D341Med (cell line): ENCODE measurements around the gene KIZ.
"Not testable (repeated sequence)": the region's sequence is repeated elsewhere in the genome, so short reads cannot be mapped to it uniquely, and the experiment has no call there.

Experiments used
- DNase-seq: peaks from one replicate; pipeline ENCODE4 v3.0.0; 2012; ENCODE audit warnings: low spot score

KIZ gene

DNA sequence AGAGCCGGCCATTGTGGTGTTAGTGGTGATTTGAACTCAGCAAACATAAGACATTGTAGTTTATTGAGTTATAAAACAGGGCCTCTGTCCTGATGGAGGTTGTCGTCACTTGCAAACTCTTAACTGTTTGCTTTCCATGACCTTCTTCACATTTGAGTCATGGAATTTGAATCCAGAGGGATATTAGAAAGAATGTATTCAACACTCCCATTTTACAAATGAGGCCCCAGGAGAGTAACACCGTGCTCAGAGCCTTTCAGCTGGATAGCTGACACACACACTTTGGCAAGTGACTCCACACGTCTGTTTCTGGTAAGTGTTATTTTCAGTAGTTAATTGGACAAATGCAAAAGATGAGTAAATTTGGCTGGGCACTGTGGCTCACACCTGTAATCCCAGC, 104.8 kb downstream of the KIZ start:
- DNase-seq, result no peak

DNA sequence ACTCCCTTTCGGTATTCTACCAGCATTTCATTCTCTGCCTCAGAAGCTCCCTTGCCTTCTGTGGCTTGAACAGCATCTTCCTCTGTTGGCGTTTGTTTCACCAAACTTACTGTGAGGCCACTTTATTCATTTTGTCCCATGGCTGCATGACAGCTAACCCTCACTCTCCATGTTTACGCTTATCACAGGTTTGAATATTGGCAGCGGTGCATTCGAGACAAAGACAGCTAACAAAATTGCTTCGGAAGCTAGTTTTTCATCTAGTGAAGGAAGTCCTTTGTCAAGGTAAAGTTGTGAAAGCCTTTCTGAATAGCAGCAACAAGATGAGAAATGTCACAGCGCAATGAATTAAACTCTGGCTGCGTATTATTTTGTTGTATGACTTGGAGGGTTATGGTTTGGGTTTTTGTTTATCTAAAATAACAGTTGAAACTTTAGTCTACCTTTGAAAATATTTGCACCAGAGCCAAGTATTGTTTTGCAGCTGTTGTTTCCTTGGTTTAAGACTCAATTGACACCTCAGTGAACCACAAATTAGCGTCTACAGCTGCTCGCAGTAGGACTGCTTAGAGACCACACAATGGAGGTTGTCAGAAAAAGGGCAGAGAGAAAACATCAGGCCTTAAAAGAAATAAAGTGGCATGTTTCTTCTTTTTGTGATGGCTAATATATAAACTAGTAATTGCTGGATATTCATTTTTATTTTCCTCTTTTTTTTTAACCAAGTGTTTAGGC, 106.8 kb downstream of the KIZ start:
- DNase-seq, result no peak

GRCh38 chr20:21234324-21234723, 108.4 kb downstream of the KIZ start:
- no peak for DNase-seq

DNA sequence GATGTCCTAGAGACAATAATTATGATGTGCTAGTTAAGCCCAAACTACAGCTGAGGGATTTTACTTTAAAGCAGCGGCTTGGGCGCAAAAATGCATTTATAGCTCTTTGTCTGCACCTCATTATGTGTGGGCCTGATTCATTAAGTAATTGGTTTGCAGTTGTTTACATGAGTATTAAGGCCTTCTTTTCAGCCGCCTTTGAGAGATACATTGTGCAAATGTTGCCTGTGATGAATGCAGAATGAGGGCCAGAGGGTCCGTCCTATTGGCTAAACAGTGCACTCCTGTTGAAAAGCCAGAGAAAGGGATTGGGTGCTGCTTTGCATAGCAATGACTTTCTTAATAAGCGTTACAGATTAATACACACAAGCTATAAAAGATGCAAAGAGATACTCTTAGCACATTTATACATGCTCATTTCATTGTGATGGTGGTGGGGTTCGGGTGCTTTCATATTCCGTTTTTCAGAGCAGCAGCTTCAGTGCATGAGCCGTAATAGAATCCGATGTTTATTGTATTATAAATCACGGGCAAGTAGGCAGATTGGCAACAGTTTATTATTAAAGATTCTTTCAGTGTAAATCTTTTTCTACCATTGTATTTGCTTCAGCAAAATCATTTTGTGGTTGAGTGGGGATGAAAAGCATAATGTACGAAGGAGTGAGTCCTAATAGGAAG, 109.1 kb downstream of the KIZ start:
- DNase-seq, result no peak

- DNase-seq, result peak; percentile 83
Observed at GRCh38 chr20:21235484-21236445, 109.9 kb downstream of the KIZ start.

DNA sequence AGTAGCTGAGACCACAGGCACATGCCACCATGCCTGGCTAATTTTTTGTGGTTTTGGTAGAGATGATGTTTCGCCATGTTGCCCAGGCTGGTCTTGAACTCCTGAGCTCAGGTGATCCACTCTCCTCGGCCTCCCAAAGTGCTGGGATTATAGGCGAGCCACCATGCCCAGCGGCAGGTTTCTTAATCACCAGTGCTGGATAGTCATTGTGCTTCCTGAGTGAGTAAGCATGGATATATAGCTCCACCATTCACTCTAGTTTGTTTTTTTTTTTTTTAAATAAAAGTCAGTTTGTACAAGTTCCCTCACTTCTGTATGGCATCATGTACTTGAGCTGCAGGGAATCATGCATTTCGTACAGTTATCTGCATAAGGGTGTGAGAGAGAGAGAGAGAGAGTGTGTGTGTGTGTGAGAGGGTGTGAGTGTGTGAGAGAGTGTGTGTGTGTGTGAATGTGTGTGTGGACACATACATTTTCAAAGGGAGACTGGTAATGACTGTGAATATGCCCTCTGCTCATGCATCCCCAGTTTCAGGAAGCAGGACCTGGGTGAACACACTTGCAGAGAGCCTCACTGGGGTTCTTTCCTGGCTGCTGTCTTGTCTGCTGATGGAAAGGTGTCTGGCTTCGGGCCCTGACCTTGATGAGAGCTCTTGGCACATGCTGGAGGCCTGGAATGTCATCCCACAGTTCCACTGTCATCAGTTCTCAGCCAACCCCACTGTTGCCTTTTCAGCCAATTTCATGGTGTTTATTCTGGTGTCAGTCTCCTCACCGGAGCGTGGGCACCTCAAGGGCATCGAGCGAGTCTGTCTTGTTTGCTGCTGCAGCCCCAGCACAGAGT, 112.3 kb downstream of the KIZ start:
- DNase-seq, result no peak

DNA sequence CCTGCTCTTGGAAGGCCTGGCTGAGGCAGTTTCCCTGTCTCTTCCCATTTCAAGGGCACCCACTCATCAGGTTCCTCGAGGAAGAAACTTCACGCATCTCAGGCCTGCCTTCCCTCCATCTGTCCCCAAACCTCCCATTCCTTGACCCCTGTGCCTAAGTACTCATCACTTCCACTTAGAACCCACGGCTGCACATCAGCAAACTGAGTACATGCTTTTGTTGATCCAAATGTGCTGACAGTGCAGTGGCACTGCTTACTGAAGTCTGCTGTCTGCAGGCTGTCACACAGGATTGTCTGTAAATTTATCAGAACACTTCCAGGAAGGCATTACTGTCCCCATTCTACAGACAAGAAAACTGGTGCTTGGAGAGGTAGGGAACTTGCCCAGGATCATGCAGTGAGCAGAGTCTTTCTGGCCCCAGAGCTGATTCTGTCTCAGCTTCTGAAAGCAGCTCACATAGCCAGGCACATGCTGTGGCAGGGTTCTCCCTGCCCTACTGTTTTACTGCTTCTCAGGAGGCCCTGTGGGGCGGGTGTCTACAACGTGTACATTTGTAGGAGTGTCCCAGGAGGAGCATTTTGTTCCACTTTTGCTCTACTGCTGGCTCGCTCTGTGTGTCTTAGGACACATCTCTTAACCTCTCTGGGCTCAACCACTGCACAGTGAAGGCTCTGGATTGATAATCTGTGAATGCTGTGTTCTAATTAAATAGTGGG, 113.1 kb downstream of the KIZ start:
- no peak for DNase-seq

DNA sequence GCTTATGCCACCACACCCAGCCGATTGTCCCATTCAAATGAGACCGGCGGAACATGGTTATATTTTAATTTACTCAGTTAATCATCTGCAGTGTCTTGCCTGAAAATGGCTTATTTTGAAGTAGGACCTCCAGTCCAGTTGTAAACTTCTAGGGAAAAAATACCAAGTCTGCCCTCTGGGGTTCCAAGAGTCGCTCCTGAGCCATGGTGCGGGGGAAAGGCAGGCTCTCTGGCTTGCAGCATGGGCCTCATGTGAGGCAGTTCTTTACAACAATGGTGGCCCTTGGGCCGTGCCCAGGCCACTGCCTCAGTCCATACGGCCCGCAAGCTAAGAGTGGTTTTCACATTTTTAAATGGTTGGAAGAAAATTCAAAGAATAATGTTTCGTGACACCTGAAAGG, 114.5 kb downstream of the KIZ start:
- no peak for DNase-seq

DNA sequence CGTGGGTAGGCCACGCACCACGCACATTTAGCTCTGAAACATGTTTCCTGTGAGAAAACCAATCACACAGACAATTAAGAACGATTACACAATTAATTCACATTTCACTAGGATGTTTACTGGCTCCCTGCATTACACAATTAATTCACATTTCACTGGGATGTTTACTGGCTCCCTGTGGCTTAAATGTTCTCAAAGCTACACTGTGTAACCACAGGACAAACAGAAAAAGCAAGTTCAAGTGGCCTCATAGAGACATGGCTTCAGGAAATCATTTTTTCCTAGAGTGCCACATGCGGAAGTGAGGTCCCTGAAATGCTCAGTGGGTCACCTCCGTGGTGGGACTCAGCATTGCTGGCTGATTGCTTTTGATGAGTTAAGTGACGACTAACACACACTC, 115.5 kb downstream of the KIZ start:
- no peak for DNase-seq

DNA sequence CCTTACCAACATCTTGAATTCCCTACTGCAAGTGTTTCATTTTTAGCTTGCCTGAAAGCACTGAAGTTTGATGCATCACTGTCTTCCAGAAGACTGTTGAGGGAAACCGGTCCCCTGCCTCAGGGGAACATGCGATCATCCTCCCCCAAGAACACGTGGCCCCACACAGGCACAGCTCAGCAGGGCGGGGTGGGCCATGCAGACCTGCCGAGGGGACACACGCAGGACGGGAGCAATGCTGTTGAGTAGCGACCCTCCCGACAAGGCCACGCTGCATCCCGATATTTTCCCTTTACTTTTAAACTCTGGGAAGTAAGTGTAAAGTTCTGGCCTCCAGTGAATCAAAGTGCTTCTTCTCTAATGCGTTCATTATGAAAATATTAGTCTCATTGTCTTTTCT, 117.9 kb downstream of the KIZ start:
- DNase-seq, result no peak

DNA sequence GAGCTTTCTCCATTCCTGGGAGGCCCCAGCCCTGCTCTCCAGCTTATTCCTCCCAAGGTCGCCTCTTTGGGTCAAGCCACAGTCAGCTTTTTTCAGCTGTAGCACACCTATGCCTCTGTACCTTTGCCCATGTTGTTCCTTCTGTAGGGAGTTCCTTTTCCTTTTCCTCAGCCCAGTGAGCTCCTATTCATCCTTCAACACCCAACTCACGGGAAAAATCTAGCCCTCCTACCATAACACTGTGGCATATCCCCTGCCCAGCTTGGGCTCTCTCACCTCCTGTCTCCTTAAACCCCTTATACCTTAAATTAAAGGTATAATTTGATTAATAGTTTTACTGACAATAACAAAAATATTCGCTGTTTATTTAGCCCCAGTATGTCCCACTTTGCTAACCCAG, 118.9 kb downstream of the KIZ start:
- no peak for DNase-seq

DNA sequence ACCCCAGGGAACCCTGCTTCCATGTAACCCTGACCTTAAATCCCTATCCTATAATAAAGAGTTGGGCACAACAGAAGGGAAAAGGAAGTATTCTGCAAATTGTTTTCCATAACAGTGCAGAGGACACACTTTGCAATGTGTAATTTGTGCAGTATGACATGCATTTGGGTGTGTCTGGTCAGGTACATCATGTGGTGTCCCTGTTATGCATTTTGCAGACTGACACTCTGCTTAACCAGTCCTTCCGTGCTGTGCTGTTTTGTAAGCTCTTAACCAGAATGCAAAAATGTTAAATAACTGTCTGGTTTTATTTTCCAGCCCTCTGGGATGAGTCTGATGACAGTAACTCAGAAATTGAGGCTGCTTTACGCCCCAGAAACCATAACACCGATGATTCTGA, 120.3 kb downstream of the KIZ start:
- no peak for DNase-seq

DNA sequence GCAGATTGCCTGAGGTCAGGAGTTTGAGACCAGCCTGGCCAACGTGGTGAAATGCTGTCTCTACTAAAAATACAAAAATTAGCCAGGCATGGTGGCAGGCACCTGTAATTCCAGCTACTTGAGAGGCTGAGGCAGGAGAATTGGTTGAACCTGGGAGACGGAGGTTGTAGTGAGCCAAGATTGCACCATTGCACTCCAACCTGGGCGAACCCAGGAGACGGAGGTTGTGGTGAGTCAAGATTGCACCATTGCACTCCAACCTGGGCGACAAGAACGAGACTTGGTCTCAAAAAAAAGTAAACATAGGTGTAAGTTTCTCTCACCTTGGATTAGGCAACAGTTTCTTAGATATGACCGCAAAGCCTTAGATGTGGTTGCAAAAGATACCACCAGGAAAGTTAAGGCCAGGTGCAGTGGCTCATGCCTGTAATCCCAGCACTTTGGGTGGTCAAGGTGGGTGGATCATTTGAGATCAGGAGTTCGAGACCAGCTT, 121.8 kb downstream of the KIZ start:
- not testable (repeated sequence) for DNase-seq

DNA sequence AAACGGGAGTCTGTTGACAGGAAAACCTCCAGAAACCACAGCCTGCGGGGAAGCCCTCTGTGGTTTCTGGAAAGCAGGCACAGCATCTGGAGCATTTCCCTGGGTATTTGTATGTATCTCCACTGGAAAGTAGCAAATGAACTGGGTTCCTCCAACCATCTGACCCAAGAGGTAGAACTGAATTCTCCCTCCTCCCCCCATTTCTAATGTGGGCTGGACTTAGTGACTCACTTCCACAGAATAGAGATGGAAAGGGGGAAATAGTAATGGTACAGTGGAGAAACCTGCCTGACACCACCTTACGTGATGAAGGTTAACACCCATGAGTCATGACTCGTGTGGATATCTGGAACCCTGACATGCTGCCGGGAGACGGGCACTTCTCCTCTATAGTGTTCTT, 125.4 kb downstream of the KIZ start:
- DNase-seq, result no peak

GRCh38 chr20:21257192-21257591, 131.3 kb downstream of the KIZ start:
- no peak for DNase-seq

DNA sequence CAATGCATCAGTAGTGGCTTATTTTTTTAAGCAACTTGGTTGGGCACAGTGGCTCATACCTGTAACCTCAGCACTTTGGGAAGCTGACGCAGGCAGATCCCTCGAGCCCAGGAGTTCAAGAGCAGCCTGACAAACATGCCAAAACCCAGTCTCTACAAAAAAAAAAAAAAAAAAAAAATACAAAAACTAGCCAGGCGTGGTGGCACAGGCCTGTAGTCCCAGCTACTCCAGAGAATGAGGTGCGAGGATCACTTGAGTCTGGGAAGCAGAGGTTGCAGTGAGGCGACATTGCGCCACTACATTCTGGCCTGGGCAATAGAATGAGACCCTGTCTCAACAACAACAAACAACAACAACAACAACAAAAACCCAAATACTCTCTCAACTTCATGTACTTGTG, 132.5 kb downstream of the KIZ start:
- no peak for DNase-seq

DNA sequence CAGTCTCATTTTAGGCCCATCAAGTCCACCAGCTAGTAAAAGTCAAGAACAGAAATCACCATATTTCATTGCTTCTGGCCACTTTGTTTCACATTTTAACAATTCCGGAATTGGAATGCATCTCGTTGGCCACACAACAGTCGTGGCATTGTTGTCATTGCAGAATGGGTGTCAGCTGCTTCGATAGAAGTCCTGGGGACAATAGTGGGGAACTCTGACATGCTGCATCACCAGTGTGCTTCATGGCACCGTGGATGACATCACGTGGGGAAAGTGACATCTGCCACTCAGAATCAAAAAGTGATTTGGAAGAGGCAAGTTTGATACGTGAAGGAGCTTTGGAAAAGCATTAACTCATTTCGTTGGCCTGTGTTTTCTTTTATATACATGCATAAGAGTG, 133.5 kb downstream of the KIZ start:
- no peak for DNase-seq

DNA sequence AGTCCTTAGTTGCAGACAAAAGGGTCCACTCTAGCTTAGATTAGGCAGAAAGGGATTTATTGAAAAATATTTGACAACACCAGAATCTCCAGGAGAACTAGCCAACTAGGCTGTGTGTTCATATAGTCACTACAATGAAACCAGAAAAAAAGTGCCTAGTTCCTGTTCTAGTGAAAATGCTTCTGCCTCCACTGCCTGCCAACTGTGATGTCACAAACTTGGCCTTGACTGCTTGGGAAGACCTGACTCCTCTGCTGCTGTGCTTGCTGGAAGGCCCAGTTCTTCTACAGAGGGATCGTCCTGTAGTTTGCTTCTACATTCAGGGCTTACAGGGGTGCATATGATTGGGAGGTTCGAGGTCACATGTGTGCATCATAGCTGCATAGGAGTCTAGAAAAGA, 136.9 kb downstream of the KIZ start:
- DNase-seq, result no peak

DNA sequence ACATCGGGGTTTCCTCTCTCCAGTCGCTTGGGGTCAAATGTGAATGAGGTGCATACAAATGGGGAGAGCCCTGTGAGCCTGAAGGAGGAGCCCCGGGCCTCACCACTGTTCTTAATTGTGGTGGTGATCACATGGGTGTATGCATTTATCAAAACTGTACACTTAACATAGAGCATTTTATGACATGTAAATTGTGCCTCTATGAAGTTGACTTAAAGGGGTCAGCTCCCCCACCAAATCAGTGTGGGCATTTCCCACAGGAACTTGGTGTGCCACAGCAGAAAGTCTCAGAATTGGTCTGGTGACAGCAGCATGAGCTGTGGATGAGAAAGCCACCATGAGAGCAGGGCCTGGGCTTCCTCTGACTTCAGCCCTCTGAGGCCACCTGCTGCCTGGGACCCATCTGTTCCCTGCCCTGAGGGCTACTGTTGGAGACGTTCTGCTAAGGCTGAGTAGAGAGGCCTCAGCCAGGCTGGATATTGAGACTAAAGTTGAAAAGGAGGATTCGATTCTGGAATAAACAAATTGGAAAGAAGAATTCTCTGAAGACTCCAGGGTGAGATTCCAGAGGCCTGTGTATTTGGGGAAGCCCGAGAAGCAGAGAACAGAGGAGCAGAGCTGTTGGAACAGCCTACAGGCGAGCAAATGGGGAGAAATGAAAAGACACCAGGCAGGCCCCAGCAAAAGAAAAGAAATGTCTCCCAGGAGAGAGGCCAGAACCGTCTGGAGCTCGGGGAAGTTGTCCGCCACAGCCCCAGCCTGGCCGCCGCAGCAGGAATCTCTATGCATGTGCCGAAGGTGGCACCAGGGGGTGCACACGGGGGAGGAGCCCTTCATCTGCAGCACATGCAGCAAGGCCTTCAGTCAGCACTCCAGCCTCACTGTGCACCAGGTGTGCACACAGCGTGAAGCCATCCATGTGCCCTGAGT, 139.6 kb downstream of the KIZ start:
- no peak for DNase-seq

DNA sequence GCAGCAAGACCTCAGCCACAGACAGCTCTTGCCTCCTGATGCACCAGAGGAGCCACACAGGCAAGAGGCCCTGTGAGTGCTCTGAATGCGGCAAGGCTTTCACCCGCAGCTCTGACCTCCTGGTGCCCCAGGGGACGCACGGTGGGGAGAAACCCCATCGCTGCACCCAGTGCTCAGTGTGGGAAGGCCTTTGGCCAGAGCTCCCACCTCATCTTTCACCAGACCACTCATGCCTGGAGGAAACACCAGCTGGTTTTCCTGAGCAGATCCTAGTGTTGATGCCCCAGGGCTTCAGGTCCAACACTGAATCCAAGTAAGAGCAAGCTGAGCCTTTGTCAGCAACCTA, 140.3 kb downstream of the KIZ start:
- DNase-seq, result no peak
